H9 (cell line): ENCODE data around the gene EHD3. TPM values are rescaled to one million over a fixed set of nuclear protein-coding genes. Genes with fewer than 3 reads are reported as not detected.

Experiments used
- DNase-seq: peaks from one replicate; pipeline ENCODE4 v3.0.0-alpha.2; 2017
- H2AFZ ChIP-seq: one replicate; pipeline ENCODE4 v1.6.1; 2013; ENCODE audit warnings: mild to moderate bottlenecking, low read length, control low read depth, moderate library complexity
- H2AK5ac ChIP-seq: 2 replicates; pipeline ENCODE4 v1.6.1; 2013; ENCODE audit warnings: low read length, control low read depth, mixed read lengths; ENCODE audit not compliant: insufficient read length
- H2BK120ac ChIP-seq: one replicate; pipeline ENCODE4 v1.6.1; 2013; ENCODE audit warnings: low read depth, mild to moderate bottlenecking, low read length, control low read depth, inconsistent platforms; ENCODE audit not compliant: poor library complexity, severe bottlenecking
- H2BK12ac ChIP-seq: 2 replicates; pipeline ENCODE4 v1.6.1; 2013; ENCODE audit warnings: low read length, control low read depth, mixed read lengths, low read depth; ENCODE audit not compliant: insufficient read length
- H2BK15ac ChIP-seq: 2 replicates; pipeline ENCODE4 v1.6.1; 2013; ENCODE audit warnings: low read depth, low read length, control low read depth
- H2BK20ac ChIP-seq: one replicate; pipeline ENCODE4 v1.6.1; 2013; ENCODE audit warnings: low read depth, mild to moderate bottlenecking, low read length, control low read depth, inconsistent platforms; ENCODE audit not compliant: poor library complexity, severe bottlenecking
- H2BK5ac ChIP-seq: 2 replicates; pipeline ENCODE4 v1.6.1; 2013; ENCODE audit warnings: low read length, control low read depth, mixed read lengths; ENCODE audit not compliant: insufficient read length
- H3K14ac ChIP-seq: 2 replicates; pipeline ENCODE4 v1.6.1; 2013; ENCODE audit warnings: low read length, control low read depth; ENCODE audit not compliant: insufficient read depth
- H3K18ac ChIP-seq: 2 replicates; pipeline ENCODE4 v1.6.1; 2013; ENCODE audit warnings: low read depth, mild to moderate bottlenecking, mixed read lengths, low read length, control low read depth; ENCODE audit not compliant: insufficient read length
- H3K23ac ChIP-seq: 2 replicates; pipeline ENCODE4 v1.6.1; 2013; ENCODE audit warnings: low read length, control low read depth, mixed read lengths, low read depth; ENCODE audit not compliant: insufficient read length
- H3K23me2 ChIP-seq: 2 replicates; pipeline ENCODE4 v1.6.1; 2013; ENCODE audit warnings: low read depth, mild to moderate bottlenecking, mixed read lengths, low read length, control low read depth; ENCODE audit not compliant: insufficient read length, poor library complexity, severe bottlenecking
- H3K27ac ChIP-seq: 2 replicates; pipeline ENCODE4 v1.5.1; 2013; ENCODE audit warnings: low read length, control low read depth, mixed read lengths, low read depth; ENCODE audit not compliant: insufficient read length
- H3K27me3 ChIP-seq: 2 replicates; pipeline ENCODE4 v1.6.1; 2013; ENCODE audit warnings: low read length, control low read depth, inconsistent platforms; ENCODE audit not compliant: insufficient read depth
- H3K4ac ChIP-seq: 2 replicates; pipeline ENCODE4 v1.6.1; 2013; ENCODE audit warnings: low read depth, mild to moderate bottlenecking, control low read depth, inconsistent platforms, low read length, moderate library complexity
- H3K4me1 ChIP-seq: 2 replicates; pipeline ENCODE4 v1.6.1; 2013; ENCODE audit warnings: low read length, control low read depth, inconsistent platforms; ENCODE audit not compliant: insufficient read depth
- H3K4me2 ChIP-seq: 2 replicates; pipeline ENCODE4 v1.6.1; 2013; ENCODE audit warnings: low read length, control low read depth, mixed read lengths; ENCODE audit not compliant: insufficient read length, insufficient read depth
- H3K56ac ChIP-seq: 2 replicates; pipeline ENCODE4 v1.6.1; 2013; ENCODE audit warnings: low read depth, mild to moderate bottlenecking, mixed read lengths, low read length, control low read depth; ENCODE audit not compliant: insufficient read length
- H3K79me1 ChIP-seq: 2 replicates; pipeline ENCODE4 v1.6.1; 2013; ENCODE audit warnings: low read depth, mild to moderate bottlenecking, moderate library complexity, low read length, control low read depth, inconsistent platforms; ENCODE audit not compliant: insufficient read depth, poor library complexity, severe bottlenecking
- H3K79me2 ChIP-seq: 2 replicates; pipeline ENCODE4 v1.6.1; 2013; ENCODE audit warnings: low read length, control low read depth, inconsistent platforms; ENCODE audit not compliant: insufficient read depth
- H3K9ac ChIP-seq: 2 replicates; pipeline ENCODE4 v1.6.1; 2013; ENCODE audit warnings: low read length, control low read depth, mixed read lengths; ENCODE audit not compliant: insufficient read length; ENCODE audit errors: extremely low read depth
- H3K9me3 ChIP-seq: one replicate; pipeline ENCODE4 v1.6.1; 2013; ENCODE audit warnings: low read depth, low read length, inconsistent platforms; ENCODE audit not compliant: control insufficient read depth
- H3T11ph ChIP-seq: one replicate; pipeline ENCODE4 v1.6.1; 2013; ENCODE audit warnings: mild to moderate bottlenecking, low read length, control low read depth, inconsistent platforms
- H4K20me1 ChIP-seq: one replicate; pipeline ENCODE4 v1.6.1; 2013; ENCODE audit not compliant: control insufficient read depth, insufficient read length, insufficient read depth
- H4K5ac ChIP-seq: 2 replicates; pipeline ENCODE4 v1.6.1; 2013; ENCODE audit warnings: low read depth, mild to moderate bottlenecking, mixed read lengths, low read length, control low read depth; ENCODE audit not compliant: insufficient read length
- H4K8ac ChIP-seq: replicated peaks from 2 replicates; pipeline ENCODE4 v1.6.1; 2013; ENCODE audit warnings: low read length, control low read depth, mixed read lengths, low read depth; ENCODE audit not compliant: insufficient read length
- H4K91ac ChIP-seq: 2 replicates; pipeline ENCODE4 v1.6.1; 2013; ENCODE audit warnings: low read depth, mild to moderate bottlenecking, moderate library complexity, mixed read lengths, low read length, control low read depth; ENCODE audit not compliant: insufficient read length
- H3K27ac Mint-ChIP-seq, 3 experiments: 2 replicates in 2 of 3; 3 replicates in 1 of 3; pipeline ENCODE4 v1.8.0; 2020 to 2021; ENCODE audit warnings: mixed read lengths in 3 of 3, mild to moderate bottlenecking in 1 of 3, moderate library complexity in 1 of 3
- H3K27me3 Mint-ChIP-seq: 2 replicates; pipeline ENCODE4 v1.8.0; 2021; ENCODE audit warnings: low read depth, mild to moderate bottlenecking, moderate library complexity, mixed read lengths
- H3K36me3 Mint-ChIP-seq, 3 experiments: 2 replicates in 2 of 3; 3 replicates in 1 of 3; pipeline ENCODE4 v1.8.0; 2020 to 2021; ENCODE audit warnings: low read depth in 3 of 3, mixed read lengths in 3 of 3; ENCODE audit not compliant: insufficient read depth in 1 of 3
- H3K4me1 Mint-ChIP-seq, 2 experiments: 2 replicates each; pipeline ENCODE4 v1.8.0; 2020; ENCODE audit warnings: mixed read lengths in 2 of 2
- H3K4me3 Mint-ChIP-seq, 2 experiments: 2 replicates in 1 of 2; 3 replicates in 1 of 2; pipeline ENCODE4 v1.8.0; 2020 to 2021; ENCODE audit warnings: mild to moderate bottlenecking in 2 of 2, mixed read lengths in 2 of 2, moderate library complexity in 1 of 2
- H3K9me3 Mint-ChIP-seq, 2 experiments: 2 replicates in 1 of 2; 3 replicates in 1 of 2; pipeline ENCODE4 v1.8.0; 2020; ENCODE audit warnings: mild to moderate bottlenecking in 2 of 2, mixed read lengths in 2 of 2, moderate library complexity in 1 of 2
- WGBS: extraction: QIAGEN DNeasy Blood & Tissue Kit; methylation state at CpG from one replicate; pipeline ENCODE4 v1.1.7; 2013; ENCODE audit warnings: missing lambda C conversion rate, low lambda C conversion rate, mixed read lengths; ENCODE audit not compliant: insufficient read length; ENCODE audit errors: extremely low coverage; 5-methylcytosine and 5-hydroxymethylcytosine counted together
- total RNA-seq: library from RNA; stranded (reverse); gene quantifications from 2 replicates; pipeline ENCODE4 v1.2.1, GENCODE V29; 2021
- TF ChIP-seq, protein P1 (sequence below): fragments of 200-600 bp; sonication (generic); conservative IDR thresholded peaks from 3 replicates; pipeline ENCODE4 v1.8.0; 2021; ENCODE audit warnings: antibody characterized with exemption, mild to moderate bottlenecking

Gene EHD3
- total RNA-seq, 1 experiment from 2014 or later: 8.3 TPM

DNA sequence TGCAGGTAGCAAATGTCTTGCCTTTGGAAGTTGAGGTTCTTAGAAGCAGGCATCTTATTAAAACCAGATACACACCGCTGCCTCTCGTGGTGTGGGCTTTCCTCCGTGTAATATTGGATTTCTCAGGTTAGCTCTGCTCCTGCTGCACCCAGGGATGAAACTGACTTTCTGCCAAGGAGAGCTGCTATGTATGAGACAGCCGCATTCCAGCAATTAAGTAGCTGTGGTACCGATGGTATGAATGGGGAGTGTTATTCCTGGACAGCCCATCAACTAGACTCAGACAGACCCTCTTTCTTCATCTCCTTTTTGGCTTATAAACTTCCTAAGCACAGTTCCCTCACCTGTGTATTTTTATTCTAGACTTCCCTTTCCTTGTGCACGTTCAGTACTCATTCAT is 6.8 kb upstream of the EHD3 start:
- Histone ChIP-seq H3K9ac (no peak overlapping the region), H2AFZ (no peak overlapping the region), H4K5ac (no peak overlapping the region), H2BK5ac (no peak overlapping the region), H4K20me1 (no peaks in the 10 kb centered on the region), H2BK20ac (no peak overlapping the region), H3K4ac (no peak overlapping the region), H3K14ac (no peak overlapping the region), H3K4me1 (no peaks in the 10 kb centered on the region), H2AK5ac (no peak overlapping the region), H4K91ac (no peak overlapping the region), H3K79me2 (no peaks in the 10 kb centered on the region), H3K9me3 (no peaks in the 10 kb centered on the region), H3K4me2 (no peak overlapping the region), H2BK12ac (no peak overlapping the region), H3T11ph (no peak overlapping the region), H4K8ac (no peak overlapping the region), H3K23ac (no peak overlapping the region), H3K23me2 (no peaks in the 10 kb centered on the region), H3K27me3 (no peaks in the 10 kb centered on the region), H3K27ac (no peak overlapping the region), H3K79me1 (no peaks in the 10 kb centered on the region), H2BK15ac (no peak overlapping the region), H3K18ac (no peak overlapping the region), H3K56ac (no peak overlapping the region), H2BK120ac (no peak overlapping the region)
- H3K4me3 Mint-ChIP-seq: no peak overlapping the region
- no peak for DNase-seq
- H3K27ac Mint-ChIP-seq: no peak overlapping the region
- H3K9me3 Mint-ChIP-seq: no peaks in the 10 kb centered on the region
- TF ChIP-seq, protein P1, sequence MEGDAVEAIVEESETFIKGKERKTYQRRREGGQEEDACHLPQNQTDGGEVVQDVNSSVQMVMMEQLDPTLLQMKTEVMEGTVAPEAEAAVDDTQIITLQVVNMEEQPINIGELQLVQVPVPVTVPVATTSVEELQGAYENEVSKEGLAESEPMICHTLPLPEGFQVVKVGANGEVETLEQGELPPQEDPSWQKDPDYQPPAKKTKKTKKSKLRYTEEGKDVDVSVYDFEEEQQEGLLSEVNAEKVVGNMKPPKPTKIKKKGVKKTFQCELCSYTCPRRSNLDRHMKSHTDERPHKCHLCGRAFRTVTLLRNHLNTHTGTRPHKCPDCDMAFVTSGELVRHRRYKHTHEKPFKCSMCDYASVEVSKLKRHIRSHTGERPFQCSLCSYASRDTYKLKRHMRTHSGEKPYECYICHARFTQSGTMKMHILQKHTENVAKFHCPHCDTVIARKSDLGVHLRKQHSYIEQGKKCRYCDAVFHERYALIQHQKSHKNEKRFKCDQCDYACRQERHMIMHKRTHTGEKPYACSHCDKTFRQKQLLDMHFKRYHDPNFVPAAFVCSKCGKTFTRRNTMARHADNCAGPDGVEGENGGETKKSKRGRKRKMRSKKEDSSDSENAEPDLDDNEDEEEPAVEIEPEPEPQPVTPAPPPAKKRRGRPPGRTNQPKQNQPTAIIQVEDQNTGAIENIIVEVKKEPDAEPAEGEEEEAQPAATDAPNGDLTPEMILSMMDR: no peak
- WGBS: no CpG with 5 or more reads among the region's 6 CpGs
- H3K36me3 Mint-ChIP-seq: no peaks in the 10 kb centered on the region
- H3K27me3 Mint-ChIP-seq: peaks cover 5% of the 10 kb centered on the region; the same call in 1 of the 2 replicates
- H3K4me1 Mint-ChIP-seq: peaks cover 4 to 8% of the 10 kb centered on the region in 2 experiments; a peak in 3 of 4 replicates
